ENCODE results near the gene ACACB. TPM values are rescaled to one million over a fixed set of nuclear protein-coding genes. Genes with fewer than 3 reads are reported as not detected.

The ACACB gene
- polyA plus RNA-seq, 2 of the 4 experiments (the other 2 are of a cell fraction) = 6.8 to 7.6 TPM

- Histone ChIP-seq H3K4me3 (no peak overlapping the region), H3K27ac (no peak overlapping the region), H3K4me1 (no peaks in the 10 kb centered on the region; the same call in 2 of the 3 replicates), H3K9me3 (no peaks in the 10 kb centered on the region), H3K4me2 (no peak overlapping the region)
- TF ChIP-seq ZFP36 (IDR thresholded peaks at IDR 0.05; ENCODE audit: borderline replicate concordance, partially characterized antibody) = peak; percentile 92
- no peak for TF ChIP-seq NPAS2 (CRISPR knock-in tag; IDR thresholded peaks at IDR 0.05; ENCODE audit: borderline replicate concordance)
- no peak for TF ChIP-seq ZNF302 (CRISPR knock-in tag; IDR thresholded peaks at IDR 0.05)
- no peak for TF ChIP-seq ZC3H11A (IDR thresholded peaks at IDR 0.05)
- no peak for TF ChIP-seq MAFK (IDR thresholded peaks at IDR 0.05; ENCODE audit: partially characterized antibody)
- no peak for TF ChIP-seq POLR2A (IDR thresholded peaks at IDR 0.05; ENCODE audit: low read length)
- TF ChIP-seq EHMT2 (IDR thresholded peaks at IDR 0.05; ENCODE audit: low read depth) = no peak
- WGBS (ENCODE audit: missing lambda C conversion rate) = 13% methylated on average over 2 of the region's 2 CpGs
- ATAC-seq (peak; percentile 62 to 75; a peak in 4 of 6 replicates), DNase-seq (ENCODE audit: low read depth in 1 of 2, low spot score in 1 of 2) (peak; percentile 45 to 46), FAIRE-seq (peak; percentile 61)
- ChIA-PET CTCF (interaction anchor here (0.7 to 4.2 kb wide), 11 partner anchors 9 to 91 kb away, joined by 3 to 15 read pairs (median 4); no protein-coding TSS in a partner anchor), POLR2A (interaction anchor here (1.5 kb wide), 1 partner anchor 83 kb away, joined by 4 read pairs; no protein-coding TSS in a partner anchor)
Observed at GRCh38 chr12:109302358-109302757, 186.0 kb downstream of the ACACB start.

GRCh38 chr12:109302770-109303169 lies 186.4 kb downstream of the ACACB start:
- FAIRE-seq (no peak), DNase-seq (ENCODE audit: low read depth in 1 of 2, low spot score in 1 of 2) (no peak), ATAC-seq (no peak)
- H3K4me3 ChIP-seq = no peak overlapping the region
- H3K4me2 ChIP-seq = no peak overlapping the region
- WGBS (ENCODE audit: missing lambda C conversion rate) = 76% methylated on average over 5 of the region's 5 CpGs
- TF ChIP-seq USF2 (IDR thresholded peaks at IDR 0.05) (no peak), ELK1 (IDR thresholded peaks at IDR 0.05; ENCODE audit: low read depth, low read length) (no peak), CBX8 (IDR thresholded peaks at IDR 0.05) (no peak), GATA3 (IDR thresholded peaks at IDR 0.05; ENCODE audit: borderline replicate concordance) (no peak), CTCF (IDR thresholded peaks at IDR 0.05) (no peak), HOXA7 (CRISPR knock-in tag; IDR thresholded peaks at IDR 0.05) (no peak), NR3C1 (IDR thresholded peaks at IDR 0.05) (no peak)
- CTCF ChIA-PET = interaction anchor here (0.8 to 4.2 kb wide), 10 partner anchors 9 to 91 kb away, joined by 3 to 15 read pairs (median 4); no protein-coding TSS in a partner anchor
- H3K4me1 ChIP-seq = no peaks in the 10 kb centered on the region; the same call in 2 of the 3 replicates
- POLR2A ChIA-PET = interaction anchor here (1.5 kb wide), 1 partner anchor 82 kb away, joined by 4 read pairs; no protein-coding TSS in a partner anchor
- no peak overlapping the region for H3K27ac ChIP-seq
- H3K9me3 ChIP-seq = no peaks in the 10 kb centered on the region

GRCh38 chr12:109304485-109304884 lies 188.1 kb downstream of the ACACB start:
- TF ChIP-seq SMC3 (IDR thresholded peaks at IDR 0.05) (no peak), CBX8 (IDR thresholded peaks at IDR 0.05) (no peak), JUNB (IDR thresholded peaks at IDR 0.05) (no peak), ZSCAN20 (CRISPR knock-in tag; IDR thresholded peaks at IDR 0.05) (no peak), NR3C1 (IDR thresholded peaks at IDR 0.05) (no peak), HOXB13 (CRISPR knock-in tag; IDR thresholded peaks at IDR 0.05; ENCODE audit: low read depth) (no peak), USF2 (IDR thresholded peaks at IDR 0.05) (no peak), CTCF (IDR thresholded peaks at IDR 0.05) (no peak)
- FAIRE-seq = no peak
- peaks cover 4% of the 10 kb centered on the region; the same call in 2 of the 3 replicates for H3K4me1 ChIP-seq
- no peak overlapping the region for H3K4me2 ChIP-seq
- no peaks in the 10 kb centered on the region for H3K9me3 ChIP-seq
- 51% methylated on average over 8 of the region's 8 CpGs for WGBS (ENCODE audit: missing lambda C conversion rate)
- H3K27ac ChIP-seq = no peak overlapping the region
- ChIA-PET CTCF (interaction anchor here (0.5 kb wide), 2 partner anchors 50 to 85 kb away, joined by 3 to 5 read pairs; no protein-coding TSS in a partner anchor), POLR2A (no interaction called here)
- H3K4me3 ChIP-seq = no peak overlapping the region
- DNase-seq (ENCODE audit: low read depth in 1 of 2, low spot score in 1 of 2) = no peak
- ATAC-seq = no peak
